Calu3 (cell line): ENCODE results near the gene RAI14. TPM values are rescaled to one million over a fixed set of nuclear protein-coding genes. Genes with fewer than 3 reads are reported as not detected.

Source experiments
- BruUV-seq: library from RNA; stranded (reverse); fragments of 400-500 nt; replicated peaks from 2 replicates; lab custom pipeline; 2021; lab: Mats Ljungman, UMichigan
- CTCF ChIA-PET: fragments of 300-600 bp; sonication (Branson Sonifier 250); formaldehyde crosslinking; loops from one replicate; lab custom pipeline; 2022; ENCODE audit warnings: antibody characterized with exemption; lab: Charles Lee
- DNase-seq: peaks from one replicate; pipeline ENCODE4 v3.0.0; 2022
- H3K27ac Mint-ChIP-seq: one replicate; pipeline ENCODE4 v1.8.0; 2022; ENCODE audit warnings: mixed read lengths; ENCODE audit not compliant: unreplicated experiment
- H3K27me3 Mint-ChIP-seq: one replicate; pipeline ENCODE4 v1.8.0; 2022; ENCODE audit warnings: mixed read lengths; ENCODE audit not compliant: unreplicated experiment
- H3K36me3 Mint-ChIP-seq: one replicate; pipeline ENCODE4 v1.8.0; 2022; ENCODE audit warnings: mild to moderate bottlenecking, moderate library complexity, mixed read lengths; ENCODE audit not compliant: insufficient read depth, unreplicated experiment
- H3K4me1 Mint-ChIP-seq: one replicate; pipeline ENCODE4 v1.8.0; 2022; ENCODE audit warnings: mild to moderate bottlenecking, low read depth, mixed read lengths; ENCODE audit not compliant: unreplicated experiment
- H3K4me3 Mint-ChIP-seq: one replicate; pipeline ENCODE4 v1.8.0; 2022; ENCODE audit warnings: mild to moderate bottlenecking, low read depth, moderate library complexity, mixed read lengths; ENCODE audit not compliant: unreplicated experiment
- H3K9me3 Mint-ChIP-seq: one replicate; pipeline ENCODE4 v1.8.0; 2022; ENCODE audit warnings: low read depth, mixed read lengths; ENCODE audit not compliant: unreplicated experiment
- CTCF ChIP-seq: fragments of 200-600 bp; IDR thresholded peaks from one replicate; pipeline ENCODE4 v1.8.0; 2022; ENCODE audit warnings: antibody characterized with exemption; ENCODE audit not compliant: unreplicated experiment
- intact Hi-C: fragments of 100-400 bp; cut with micrococcal nuclease; formaldehyde crosslinking; loops from one replicate; pipeline ENCODE4 v1.10.0; 2022; ENCODE audit not compliant: unreplicated experiment
- total RNA-seq: library from RNA; stranded (reverse); gene quantifications from 2 replicates; pipeline ENCODE4 v1.2.3, GENCODE V29; 2022

The RAI14 gene
- total RNA-seq, 1 experiment from 2014 or later: 84.3 TPM

- Mint-ChIP-seq H3K4me1 (peaks cover 20% of the 10 kb centered on the region), H3K4me3 (no peak overlapping the region), H3K27ac (no peak overlapping the region), H3K27me3 (no peaks in the 10 kb centered on the region), H3K9me3 (no peaks in the 10 kb centered on the region), H3K36me3 (peaks cover 8% of the 10 kb centered on the region)
- intact Hi-C loops: no loop called here
- DNase-seq: no peak
- no peak for TF ChIP-seq CTCF
- BruUV-seq: no TSS peak
- CTCF ChIA-PET: interaction anchor here (0.6 kb wide), 1 partner anchor 12 kb away, joined by 3 read pairs; no protein-coding TSS in a partner anchor
Observed at GRCh38 chr5:34707451-34708107, 51.5 kb downstream of the RAI14 start.

- Mint-ChIP-seq H3K36me3 (peaks cover 8% of the 10 kb centered on the region), H3K9me3 (no peaks in the 10 kb centered on the region), H3K27me3 (no peaks in the 10 kb centered on the region), H3K4me1 (peaks cover 20% of the 10 kb centered on the region), H3K27ac (no peak overlapping the region), H3K4me3 (no peak overlapping the region)
- BruUV-seq: no TSS peak
- intact Hi-C loops: no loop called here
- no peak for TF ChIP-seq CTCF
- no peak for DNase-seq
- CTCF ChIA-PET: interaction anchor here (0.7 kb wide), 1 partner anchor 157 kb away, joined by 3 read pairs; no protein-coding TSS in a partner anchor
Observed at GRCh38 chr5:34708777-34709176, 52.6 kb downstream of the RAI14 start.

GRCh38 chr5:34709861-34710673 lies 53.9 kb downstream of the RAI14 start:
- CTCF ChIA-PET: interaction anchor here (0.6 to 1.0 kb wide), 2 partner anchors 10 to 54 kb away, joined by 3 read pairs; partner anchors contain the start of gene RAI14

GRCh38 chr5:34712565-34712964 lies 56.4 kb downstream of the RAI14 start:
- no peak for DNase-seq
- CTCF ChIA-PET: no interaction called here
- TF ChIP-seq CTCF: no peak
- Mint-ChIP-seq H3K4me3 (no peak overlapping the region), H3K9me3 (no peaks in the 10 kb centered on the region), H3K27me3 (no peaks in the 10 kb centered on the region), H3K36me3 (peaks cover 4% of the 10 kb centered on the region), H3K4me1 (peaks cover 51% of the 10 kb centered on the region), H3K27ac (no peak overlapping the region)
- intact Hi-C loops: no loop called here
- BruUV-seq: no TSS peak

More at GRCh38 chr5:34709861-34710673, 53.9 kb downstream of the RAI14 start:
- Mint-ChIP-seq H3K27me3 (no peaks in the 10 kb centered on the region), H3K27ac (no peak overlapping the region), H3K4me1 (peaks cover 32% of the 10 kb centered on the region), H3K36me3 (peaks cover 13% of the 10 kb centered on the region), H3K9me3 (no peaks in the 10 kb centered on the region), H3K4me3 (no peak overlapping the region)
- intact Hi-C loops: no loop called here
- no peak for DNase-seq
- BruUV-seq: no TSS peak
- no peak for TF ChIP-seq CTCF
